ENCODE measurements around the gene TATDN2. TPM values are rescaled to one million over a fixed set of nuclear protein-coding genes. Genes with fewer than 3 reads are reported as not detected.

Gene TATDN2
- total and polyA plus RNA-seq, 4 donors: 12.0 to 32.9 (median 23.8) TPM

DNA sequence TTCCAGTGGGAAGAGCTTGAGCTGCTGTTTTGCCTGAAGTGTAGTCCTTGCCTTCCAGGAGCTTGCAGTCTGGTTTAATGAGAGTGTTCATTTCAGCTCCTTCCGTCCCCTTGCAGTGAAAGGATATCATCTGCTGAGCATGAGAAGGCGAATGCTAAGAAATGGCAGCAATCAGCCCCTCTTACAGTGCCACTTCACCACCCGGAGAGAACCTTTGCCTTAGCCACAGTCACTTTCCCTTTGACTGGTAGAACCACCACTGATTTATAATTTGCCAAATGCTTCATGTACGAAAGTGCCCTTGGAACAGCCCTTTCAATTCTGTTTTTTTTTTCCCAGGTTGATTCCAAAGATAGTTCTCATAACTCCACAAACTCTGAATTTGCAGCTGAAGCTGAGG is 11.5 kb downstream of the TATDN2 start:
- WGBS, 2 donors: 87 to 95% methylated on average over 4 of the region's 4 CpGs
- ATAC-seq (ENCODE audit: insufficient read depth, low FRiP score) (no peak), DNase-seq (no peak)
- Histone ChIP-seq H3K4me1 (ENCODE audit: control insufficient read depth in 5 of 5, insufficient read depth in 5 of 5, low read length in 5 of 5) (peaks cover 0 to 5% (median 2%) of the 10 kb centered on the region in 5 donors), H3K9ac (ENCODE audit: insufficient read depth in 1 of 2, low read length in 2 of 2) (no peak overlapping the region), H3K4me3 (no peak overlapping the region), H3K27me3 (ENCODE audit: control insufficient read depth in 3 of 3, insufficient read depth in 3 of 3, low read length in 2 of 3) (no peaks in the 10 kb centered on the region), H3K9me3 (ENCODE audit: control insufficient read depth in 4 of 4, insufficient read depth in 3 of 4, low read length in 3 of 4) (no peaks in the 10 kb centered on the region), H3K27ac (ENCODE audit: low read depth in 1 of 2, low read length in 1 of 2) (no peak overlapping the region), H3K36me3 (ENCODE audit: control insufficient read depth in 4 of 4, insufficient read depth in 4 of 4, low read length in 4 of 4) (peaks cover 14 to 28% (median 16%) of the 10 kb centered on the region in 4 donors)
- TF ChIP-seq, protein P1, sequence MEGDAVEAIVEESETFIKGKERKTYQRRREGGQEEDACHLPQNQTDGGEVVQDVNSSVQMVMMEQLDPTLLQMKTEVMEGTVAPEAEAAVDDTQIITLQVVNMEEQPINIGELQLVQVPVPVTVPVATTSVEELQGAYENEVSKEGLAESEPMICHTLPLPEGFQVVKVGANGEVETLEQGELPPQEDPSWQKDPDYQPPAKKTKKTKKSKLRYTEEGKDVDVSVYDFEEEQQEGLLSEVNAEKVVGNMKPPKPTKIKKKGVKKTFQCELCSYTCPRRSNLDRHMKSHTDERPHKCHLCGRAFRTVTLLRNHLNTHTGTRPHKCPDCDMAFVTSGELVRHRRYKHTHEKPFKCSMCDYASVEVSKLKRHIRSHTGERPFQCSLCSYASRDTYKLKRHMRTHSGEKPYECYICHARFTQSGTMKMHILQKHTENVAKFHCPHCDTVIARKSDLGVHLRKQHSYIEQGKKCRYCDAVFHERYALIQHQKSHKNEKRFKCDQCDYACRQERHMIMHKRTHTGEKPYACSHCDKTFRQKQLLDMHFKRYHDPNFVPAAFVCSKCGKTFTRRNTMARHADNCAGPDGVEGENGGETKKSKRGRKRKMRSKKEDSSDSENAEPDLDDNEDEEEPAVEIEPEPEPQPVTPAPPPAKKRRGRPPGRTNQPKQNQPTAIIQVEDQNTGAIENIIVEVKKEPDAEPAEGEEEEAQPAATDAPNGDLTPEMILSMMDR (IDR thresholded peaks at IDR 0.05; ENCODE audit: control extremely low read depth, extremely low read depth): no peak

DNA sequence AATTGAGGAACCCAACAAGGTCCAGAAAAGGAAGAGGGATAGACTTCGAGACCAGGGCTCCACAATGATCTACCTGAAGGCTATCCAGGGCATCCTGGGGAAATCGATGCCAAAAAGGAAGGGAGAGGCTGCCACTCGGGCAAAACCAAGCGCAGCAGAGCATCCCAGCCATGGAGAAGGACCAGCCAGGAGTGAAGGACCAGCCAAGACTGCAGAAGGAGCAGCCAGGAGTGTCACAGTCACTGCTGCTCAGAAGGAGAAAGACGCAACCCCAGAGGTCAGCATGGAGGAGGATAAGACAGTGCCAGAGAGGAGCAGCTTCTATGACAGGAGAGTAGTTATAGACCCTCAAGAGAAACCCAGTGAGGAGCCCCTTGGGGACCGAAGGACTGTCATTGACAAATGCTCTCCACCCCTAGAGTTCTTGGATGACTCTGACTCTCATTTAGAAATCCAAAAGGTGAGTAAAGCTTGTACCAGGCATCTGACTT is 12.0 kb downstream of the TATDN2 start:
- ATAC-seq (ENCODE audit: insufficient read depth, low FRiP score) (no peak), DNase-seq (no peak)
- no peak overlapping the region for H3K4me3 ChIP-seq
- no peaks in the 10 kb centered on the region for H3K27me3 ChIP-seq (ENCODE audit: control insufficient read depth in 3 of 3, insufficient read depth in 3 of 3, low read length in 2 of 3)
- H3K9ac ChIP-seq (ENCODE audit: insufficient read depth in 1 of 2, low read length in 2 of 2): no peak overlapping the region
- H3K4me1 ChIP-seq (ENCODE audit: control insufficient read depth in 5 of 5, insufficient read depth in 5 of 5, low read length in 5 of 5): peaks cover 0 to 5% (median 2%) of the 10 kb centered on the region in 5 donors
- H3K36me3 ChIP-seq (ENCODE audit: control insufficient read depth in 4 of 4, insufficient read depth in 4 of 4, low read length in 4 of 4): peaks cover 14 to 28% (median 16%) of the 10 kb centered on the region in 4 donors
- H3K9me3 ChIP-seq (ENCODE audit: control insufficient read depth in 4 of 4, insufficient read depth in 3 of 4, low read length in 3 of 4): no peaks in the 10 kb centered on the region
- TF ChIP-seq, protein P1 (IDR thresholded peaks at IDR 0.05; ENCODE audit: control extremely low read depth, extremely low read depth): no peak
- WGBS, 2 donors: 85 to 92% methylated on average over 6 of the region's 6 CpGs
- H3K27ac ChIP-seq (ENCODE audit: low read depth in 1 of 2, low read length in 1 of 2): no peak overlapping the region

DNA sequence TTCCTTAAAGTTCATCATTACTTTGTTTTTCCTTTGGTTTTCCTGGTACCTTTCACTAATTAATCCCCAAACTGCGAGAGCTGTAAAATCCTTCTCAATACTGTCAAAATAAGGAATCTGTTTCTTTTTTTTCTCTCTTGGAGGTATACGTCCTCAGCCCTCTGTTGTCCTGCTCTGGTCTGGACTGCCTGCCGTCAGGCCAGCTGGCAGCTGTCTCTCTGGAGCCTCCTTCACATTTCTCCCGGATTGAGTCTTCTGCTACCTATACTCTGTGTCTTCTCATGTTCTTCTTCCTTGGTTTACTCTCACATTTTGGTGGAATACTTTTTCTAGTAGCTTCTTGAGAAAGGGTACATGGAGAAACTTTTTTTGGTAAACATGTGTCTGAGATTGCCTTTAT is 13.8 kb downstream of the TATDN2 start:
- no peak for ATAC-seq (ENCODE audit: insufficient read depth, low FRiP score)
- H3K27ac ChIP-seq (ENCODE audit: low read depth in 1 of 2, low read length in 1 of 2): no peak overlapping the region
- no peak overlapping the region for H3K4me3 ChIP-seq
- TF ChIP-seq, protein P1 (IDR thresholded peaks at IDR 0.05; ENCODE audit: control extremely low read depth, extremely low read depth): no peak
- no peaks in the 10 kb centered on the region for H3K9me3 ChIP-seq (ENCODE audit: control insufficient read depth in 4 of 4, insufficient read depth in 3 of 4, low read length in 3 of 4)
- DNase-seq: no peak
- H3K4me1 ChIP-seq (ENCODE audit: control insufficient read depth in 5 of 5, insufficient read depth in 5 of 5, low read length in 5 of 5): peaks cover 0 to 6% (median 2%) of the 10 kb centered on the region in 5 donors
- WGBS, 2 donors: 80 to 85% methylated on average over 4 of the region's 4 CpGs
- H3K36me3 ChIP-seq (ENCODE audit: control insufficient read depth in 4 of 4, insufficient read depth in 4 of 4, low read length in 4 of 4): peaks cover 13 to 22% (median 17%) of the 10 kb centered on the region in 4 donors
- H3K9ac ChIP-seq (ENCODE audit: insufficient read depth in 1 of 2, low read length in 2 of 2): no peak overlapping the region
- no peaks in the 10 kb centered on the region for H3K27me3 ChIP-seq (ENCODE audit: control insufficient read depth in 3 of 3, insufficient read depth in 3 of 3, low read length in 2 of 3)
